Peyer's patch (tissue), 4 donors: Measurements from ENCODE around the gene TMEM88.

Source experiments
- CTCF ChIP-seq, 6 experiments: fragments of 450-650 bp in 4 of 6; fragments of 200-600 bp in 2 of 6; sonication (generic) in 1 of 6; IDR thresholded peaks; one replicate each; pipeline ENCODE4 v1.5.1; 2017 to 2019; ENCODE audit warnings: antibody characterized with exemption in 6 of 6, mild to moderate bottlenecking in 3 of 6, moderate library complexity in 1 of 6
- POLR2A ChIP-seq, 2 donors: fragments of 450-650 bp; IDR thresholded peaks; one replicate each; pipeline ENCODE4 v1.5.1; 2017; ENCODE audit warnings: antibody characterized with exemption in 2 of 2, mild to moderate bottlenecking in 2 of 2, moderate library complexity in 2 of 2

GRCh38 chr17:7809086-7809790 is 45.6 kb upstream of the TMEM88 start:
- no peak for TF ChIP-seq POLR2A (IDR thresholded peaks at IDR 0.05)
- TF ChIP-seq CTCF (IDR thresholded peaks at IDR 0.05) = no peak
